ENCODE data around the gene ZCCHC24. TPM values are rescaled to one million over a fixed set of nuclear protein-coding genes. Genes with fewer than 3 reads are reported as not detected.

The ZCCHC24 gene
- total and polyA plus RNA-seq, 11 donors = 18.7 to 122 (median 49.6) TPM

- 61 to 78% (median 69%) methylated on average over 11 to 16 of the region's 16 CpGs for WGBS, 4 donors
- H3K27ac ChIP-seq = peak overlapping the region in 4 of 12 donors; percentile 2 to 83 (median 28)
- H3K9me3 ChIP-seq = no peaks in the 10 kb centered on the region
- ATAC-seq (peak in 1 of 4 donors; percentile 10), DNase-seq (peak in 4 of 5 donors; percentile 23 to 66 (median 32))
- no peaks in the 10 kb centered on the region for H3K27me3 ChIP-seq
- TF ChIP-seq POLR2A (IDR thresholded peaks at IDR 0.05) (no peak), CTCF (IDR thresholded peaks at IDR 0.05) (peak in 4 of 12 donors; percentile 4 to 29 (median 11))
- peaks cover 0 to 66% (median 29%) of the 10 kb centered on the region in 12 donors for H3K4me1 ChIP-seq
- H3K4me3 ChIP-seq = no peak overlapping the region
- H3K36me3 ChIP-seq = peaks cover 0 to 76% (median 29%) of the 10 kb centered on the region in 9 donors
- intact Hi-C loops (cut with DNase I) = loop anchor here in 1 of 10 donors (5.0 kb wide), 1 partner anchor 62 kb away; no protein-coding TSS in a partner anchor
Measured at GRCh38 chr10:79390551-79391229, 54.7 kb downstream of the ZCCHC24 start.

GRCh38 chr10:79390057-79390456 lies 55.4 kb downstream of the ZCCHC24 start:
- WGBS, 4 donors = 94 to 99% (median 96%) methylated on average over 2 of the region's 2 CpGs
- intact Hi-C loops (cut with DNase I) = loop anchor here in 1 of 10 donors (5.0 kb wide), 1 partner anchor 62 kb away; no protein-coding TSS in a partner anchor
- ATAC-seq (no peak), DNase-seq (no peak)
- no peaks in the 10 kb centered on the region for H3K9me3 ChIP-seq
- no peak overlapping the region for H3K4me3 ChIP-seq
- H3K27me3 ChIP-seq = no peaks in the 10 kb centered on the region
- peak overlapping the region in 2 of 12 donors; percentile 64 to 83 for H3K27ac ChIP-seq
- peaks cover 0 to 65% (median 29%) of the 10 kb centered on the region in 12 donors for H3K4me1 ChIP-seq
- H3K36me3 ChIP-seq = peaks cover 0 to 80% (median 35%) of the 10 kb centered on the region in 9 donors
- TF ChIP-seq POLR2A (IDR thresholded peaks at IDR 0.05) (no peak), CTCF (IDR thresholded peaks at IDR 0.05) (no peak)

- intact Hi-C loops (cut with DNase I) = loop anchor here in 1 of 10 donors (10.0 kb wide), 1 partner anchor 57 kb away; the partner anchor contains the start of gene ZCCHC24
- Histone ChIP-seq H3K9me3 (no peaks in the 10 kb centered on the region), H3K27me3 (no peaks in the 10 kb centered on the region), H3K27ac (peak overlapping the region in 9 of 12 donors; percentile 28 to 83 (median 43)), H3K4me3 (no peak overlapping the region), H3K4me1 (peaks cover 0 to 54% (median 27%) of the 10 kb centered on the region in 12 donors), H3K36me3 (peaks cover 0 to 65% (median 33%) of the 10 kb centered on the region in 9 donors)
- DNase-seq (peak in 4 of 5 donors; percentile 5 to 40 (median 16)), ATAC-seq (peak in 1 of 4 donors; percentile 1)
- no peak for TF ChIP-seq POLR2A (IDR thresholded peaks at IDR 0.05)
- no peak for TF ChIP-seq CTCF (IDR thresholded peaks at IDR 0.05)
- 61 to 71% (median 69%) methylated on average over 10 to 11 of the region's 11 CpGs for WGBS, 4 donors
Measured at GRCh38 chr10:79387974-79388850, 57.2 kb downstream of the ZCCHC24 start.
